OCI-LY3 (cell line): ENCODE results near the gene COLEC11.

ENCODE experiments used
- H2AFZ ChIP-seq: fragments of 200-600, 300-600 bp; shearing (Covaris generic); 2 replicates; pipeline ENCODE4 v1.6.0; 2014; ENCODE audit warnings: antibody characterized with exemption, low read depth, low read length
- H3K27ac ChIP-seq: fragments of 200-600, 300-600 bp; sonication (generic); 2 replicates; pipeline ENCODE4 v1.5.1; 2014; ENCODE audit warnings: mild to moderate bottlenecking, low read length, moderate library complexity, mixed read lengths
- H3K27me3 ChIP-seq: fragments of 200-600, 300-600 bp; sonication (generic); 2 replicates; pipeline ENCODE4 v1.6.1; 2014; ENCODE audit warnings: low read depth, low read length, mixed read lengths
- H3K36me3 ChIP-seq: fragments of 200-600, 300-600 bp; sonication (generic); replicated peaks from 2 replicates; pipeline ENCODE3; 2014; ENCODE audit warnings: low read depth, low read length, mixed read lengths
- H3K4me1 ChIP-seq: fragments of 300-600, 200-600 bp; sonication (generic); 2 replicates; pipeline ENCODE4 v1.6.1; 2014; ENCODE audit warnings: low read length, mixed read lengths
- H3K4me2 ChIP-seq: fragments of 200-600, 300-600 bp; sonication (generic); 2 replicates; pipeline ENCODE4 v1.6.1; 2014; ENCODE audit warnings: low read length, mixed read lengths
- H3K4me3 ChIP-seq: fragments of 300-600, 200-600 bp; sonication (generic); 2 replicates; pipeline ENCODE4 v1.5.1; 2014; ENCODE audit warnings: antibody characterized with exemption, mild to moderate bottlenecking, low read length, moderate library complexity
- H3K79me2 ChIP-seq: fragments of 300-600, 200-600 bp; shearing (Covaris generic); 2 replicates; pipeline ENCODE4 v1.6.1; 2014; ENCODE audit warnings: mild to moderate bottlenecking, low read length, mixed read lengths
- H3K9ac ChIP-seq: fragments of 300-600, 200-600 bp; shearing (Covaris generic); 2 replicates; pipeline ENCODE4 v1.6.0; 2014; ENCODE audit warnings: mild to moderate bottlenecking, low read length, moderate library complexity
- H3K9me3 ChIP-seq: fragments of 200-600, 300-600 bp; shearing (Covaris generic); 2 replicates; pipeline ENCODE4 v1.6.1; 2014; ENCODE audit warnings: low read length, mixed read lengths; ENCODE audit not compliant: insufficient read depth
- H4K20me1 ChIP-seq: fragments of 200-600, 300-600 bp; sonication (generic); 2 replicates; pipeline ENCODE4 v1.6.1; 2016; ENCODE audit warnings: low read length, mixed read lengths; ENCODE audit not compliant: insufficient read depth
- EZH2phosphoT487 ChIP-seq: fragments of 200-600 bp; shearing (Covaris generic); IDR thresholded peaks from 2 replicates; pipeline ENCODE4 v1.6.1; 2018; ENCODE audit warnings: antibody characterized with exemption, mixed run types, low read depth
- TF ChIP-seq, protein P1 (sequence below): fragments of 200-600, 300-600 bp; sonication (generic); IDR thresholded peaks from 2 replicates; pipeline ENCODE4 v1.5.1; 2014; ENCODE audit warnings: antibody characterized with exemption, low read length, low read depth

Gene COLEC11

DNA sequence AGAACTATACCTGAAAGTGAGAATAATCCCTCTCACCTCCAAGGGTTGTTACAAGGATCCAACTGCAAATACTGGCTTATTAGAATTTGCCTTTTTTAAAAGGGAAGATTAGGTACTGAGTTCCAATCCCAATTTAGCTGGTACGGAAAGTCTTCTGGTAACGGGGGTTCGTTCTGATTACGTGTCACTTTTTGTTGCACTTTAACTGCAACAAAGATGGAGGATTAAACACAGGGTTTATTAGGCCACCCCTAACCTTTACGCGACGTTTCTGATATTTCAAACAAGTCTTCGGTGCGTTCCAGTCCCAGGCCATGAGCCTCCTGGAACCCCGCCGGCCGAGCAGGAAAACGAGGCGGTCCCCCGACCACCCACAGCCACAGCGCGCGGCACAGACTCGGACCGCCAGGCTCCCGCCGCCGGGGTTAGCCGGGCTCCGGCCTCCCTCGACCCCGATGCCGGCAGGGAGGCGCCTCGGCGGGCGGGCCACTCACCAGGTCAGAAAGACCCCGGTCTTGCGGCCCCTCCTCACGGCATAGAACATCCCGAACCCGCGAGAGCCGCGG, 37.2 kb upstream of the COLEC11 start:
- H3K36me3 ChIP-seq, result peaks cover 46% of the 10 kb centered on the region
- H3K27ac ChIP-seq, result peak overlapping the region; percentile 82
- H3K4me1 ChIP-seq, result peaks cover 14% of the 10 kb centered on the region
- no peaks in the 10 kb centered on the region for H4K20me1 ChIP-seq
- no peaks in the 10 kb centered on the region for H3K9me3 ChIP-seq
- peak overlapping the region; percentile 88 for H3K9ac ChIP-seq
- no peaks in the 10 kb centered on the region for H3K27me3 ChIP-seq
- peak overlapping the region; percentile 98 for H3K4me2 ChIP-seq
- no peak overlapping the region for H2AFZ ChIP-seq
- peaks cover 63% of the 10 kb centered on the region for H3K79me2 ChIP-seq
- H3K4me3 ChIP-seq, result peak overlapping the region; percentile 98
- TF ChIP-seq EZH2phosphoT487, result no peak
- TF ChIP-seq, protein P1, sequence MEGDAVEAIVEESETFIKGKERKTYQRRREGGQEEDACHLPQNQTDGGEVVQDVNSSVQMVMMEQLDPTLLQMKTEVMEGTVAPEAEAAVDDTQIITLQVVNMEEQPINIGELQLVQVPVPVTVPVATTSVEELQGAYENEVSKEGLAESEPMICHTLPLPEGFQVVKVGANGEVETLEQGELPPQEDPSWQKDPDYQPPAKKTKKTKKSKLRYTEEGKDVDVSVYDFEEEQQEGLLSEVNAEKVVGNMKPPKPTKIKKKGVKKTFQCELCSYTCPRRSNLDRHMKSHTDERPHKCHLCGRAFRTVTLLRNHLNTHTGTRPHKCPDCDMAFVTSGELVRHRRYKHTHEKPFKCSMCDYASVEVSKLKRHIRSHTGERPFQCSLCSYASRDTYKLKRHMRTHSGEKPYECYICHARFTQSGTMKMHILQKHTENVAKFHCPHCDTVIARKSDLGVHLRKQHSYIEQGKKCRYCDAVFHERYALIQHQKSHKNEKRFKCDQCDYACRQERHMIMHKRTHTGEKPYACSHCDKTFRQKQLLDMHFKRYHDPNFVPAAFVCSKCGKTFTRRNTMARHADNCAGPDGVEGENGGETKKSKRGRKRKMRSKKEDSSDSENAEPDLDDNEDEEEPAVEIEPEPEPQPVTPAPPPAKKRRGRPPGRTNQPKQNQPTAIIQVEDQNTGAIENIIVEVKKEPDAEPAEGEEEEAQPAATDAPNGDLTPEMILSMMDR, result no peak

DNA sequence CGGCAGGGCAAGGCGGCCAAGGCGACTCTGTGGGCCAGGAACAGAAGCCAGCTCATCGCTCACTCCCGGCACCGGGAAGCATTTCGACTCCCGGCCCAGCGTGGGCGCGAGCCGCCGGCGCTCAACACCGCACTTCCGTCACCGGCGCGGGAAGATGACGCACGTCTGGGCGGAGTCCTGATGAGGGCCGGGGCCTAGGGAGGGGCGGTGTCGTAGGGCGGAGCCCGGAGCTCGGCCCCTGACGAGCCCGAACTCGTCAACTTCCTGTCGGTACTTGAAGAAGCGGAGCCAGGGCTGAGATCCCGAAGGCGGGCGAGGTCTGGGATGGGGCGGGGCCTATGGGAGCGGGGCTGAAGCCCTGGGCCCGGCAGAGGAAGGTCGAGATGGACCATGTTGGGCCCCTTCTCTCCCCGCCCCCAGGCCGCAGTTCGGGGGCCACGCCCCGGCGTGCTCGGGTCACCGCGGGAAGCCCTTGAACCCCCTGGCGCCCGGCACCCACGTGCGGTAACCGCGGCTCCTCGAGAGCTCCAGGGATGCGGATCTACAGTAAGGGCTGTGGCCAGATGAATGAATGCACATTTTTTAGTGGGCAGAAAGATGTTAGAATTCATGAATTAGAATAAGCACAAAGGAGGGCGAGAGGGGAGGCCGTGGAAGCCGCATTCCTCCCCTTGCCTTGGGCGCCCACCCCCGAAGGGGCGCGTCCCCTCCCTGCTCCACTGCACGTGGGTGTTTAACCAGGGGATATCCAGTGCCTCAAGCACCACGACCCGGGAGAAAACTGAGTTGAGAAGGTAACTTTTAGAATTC, 36.5 kb upstream of the COLEC11 start, which contains the start of gene RNASEH1:
TSS of gene RNASEH1 (minus strand) at position 129 of the 810 bp plus-strand sequence. CDS start at position 56, 73 bp downstream.
- peaks cover 14% of the 10 kb centered on the region for H3K4me1 ChIP-seq
- H3K4me3 ChIP-seq, result peak within 1 kb of the TSS; percentile 98
- H3K9ac ChIP-seq, result peak within 1 kb of the TSS; percentile 90
- H3K27me3 ChIP-seq, result no peaks in the 10 kb centered on the region
- H3K79me2 ChIP-seq, result peaks cover 59% of the 10 kb centered on the region
- peak within 1 kb of the TSS; percentile 87 for H2AFZ ChIP-seq
- peak within 1 kb of the TSS; percentile 82 for H3K27ac ChIP-seq
- peak within 1 kb of the TSS; percentile 98 for H3K4me2 ChIP-seq
- H4K20me1 ChIP-seq, result no peaks in the 10 kb centered on the region
- H3K9me3 ChIP-seq, result no peaks in the 10 kb centered on the region
- H3K36me3 ChIP-seq, result peaks cover 50% of the 10 kb centered on the region
- TF ChIP-seq, protein P1, result no peak
- no peak for TF ChIP-seq EZH2phosphoT487

DNA sequence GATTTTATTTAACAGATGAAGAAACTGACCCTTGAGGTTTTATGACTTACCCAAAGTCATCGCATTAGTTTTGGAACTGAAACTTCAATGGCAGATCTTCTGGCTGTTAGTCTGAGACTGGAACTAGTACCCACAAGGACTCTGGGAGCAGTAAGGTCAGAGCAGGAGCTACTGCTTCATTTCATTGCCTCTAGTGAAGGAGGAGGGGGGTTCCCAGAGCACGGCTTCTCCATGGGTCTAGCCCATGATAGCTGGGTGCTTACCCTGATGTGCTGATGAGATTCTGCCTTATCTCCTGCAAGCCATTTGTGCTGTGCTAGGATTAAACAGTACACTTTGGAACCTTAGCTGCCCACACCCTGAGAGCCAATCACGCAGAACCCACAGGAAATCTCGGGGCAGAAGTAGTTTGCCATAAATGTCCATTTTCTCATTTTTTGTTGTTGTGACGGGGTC, 31.4 kb upstream of the COLEC11 start:
- Histone ChIP-seq H3K4me2 (no peak overlapping the region), H2AFZ (no peak overlapping the region)

More for the DNA sequence above, 31.4 kb upstream of the COLEC11 start:
- Histone ChIP-seq H3K4me1 (peaks cover 10% of the 10 kb centered on the region), H3K27ac (no peak overlapping the region), H3K27me3 (no peaks in the 10 kb centered on the region), H3K36me3 (peaks cover 18% of the 10 kb centered on the region), H3K79me2 (peaks cover 10% of the 10 kb centered on the region), H4K20me1 (no peaks in the 10 kb centered on the region), H3K9ac (no peak overlapping the region), H3K4me3 (no peak overlapping the region), H3K9me3 (no peaks in the 10 kb centered on the region)
- TF ChIP-seq, protein P1, result no peak
- TF ChIP-seq EZH2phosphoT487, result no peak
